HG03196 (cell line): ENCODE measurements around the gene CLN6.
"Not testable (repeated sequence)": the region's sequence is repeated elsewhere in the genome, so short reads cannot be mapped to it uniquely, and the experiment has no call there.

Experiments used
- ATAC-seq: cut with Tn5 transposase; IDR thresholded peaks from one replicate; pipeline ENCODE4 v1.9.1; 2021; ENCODE audit not compliant: unreplicated experiment

The CLN6 gene

DNA sequence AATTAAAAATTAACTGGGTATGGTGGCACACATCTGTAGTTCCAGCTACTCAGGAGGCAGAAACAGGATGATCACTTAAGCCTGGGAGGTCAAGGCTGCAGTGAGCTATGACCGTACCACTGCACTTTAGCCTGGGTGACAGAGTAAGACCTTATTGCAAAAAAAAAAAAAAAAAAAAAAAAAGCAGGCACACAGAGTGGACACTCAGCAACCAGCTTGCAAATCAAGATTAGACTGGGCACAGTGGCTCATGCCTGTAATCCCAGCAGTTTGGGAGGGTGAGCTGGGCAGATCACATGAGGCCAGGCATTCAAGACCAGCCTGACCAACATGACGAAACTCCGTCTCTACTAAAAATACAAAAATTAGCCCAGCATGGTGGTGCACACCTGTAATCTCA is 5.4 kb downstream of the CLN6 start:
- ATAC-seq = no peak

DNA sequence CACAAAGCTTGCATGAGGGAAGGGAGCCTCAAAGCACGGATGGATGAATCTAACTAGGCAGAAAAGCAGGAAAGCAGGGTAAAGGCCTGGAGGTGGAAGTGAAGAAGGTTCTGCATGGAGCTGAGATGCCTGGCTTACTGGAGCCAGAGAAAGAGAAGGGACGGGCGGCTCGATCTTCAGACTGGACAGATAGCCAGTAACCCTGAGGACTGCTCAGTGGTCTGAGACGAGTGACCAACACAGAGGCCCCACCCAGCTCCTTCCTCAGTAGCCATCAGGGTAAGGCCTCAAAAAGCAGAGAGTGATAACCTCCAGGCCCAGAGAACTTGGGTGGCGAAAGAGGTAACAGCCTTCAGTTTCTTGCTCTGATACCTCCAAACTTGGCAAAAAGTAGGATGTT is 6.4 kb downstream of the CLN6 start:
- ATAC-seq = no peak

DNA sequence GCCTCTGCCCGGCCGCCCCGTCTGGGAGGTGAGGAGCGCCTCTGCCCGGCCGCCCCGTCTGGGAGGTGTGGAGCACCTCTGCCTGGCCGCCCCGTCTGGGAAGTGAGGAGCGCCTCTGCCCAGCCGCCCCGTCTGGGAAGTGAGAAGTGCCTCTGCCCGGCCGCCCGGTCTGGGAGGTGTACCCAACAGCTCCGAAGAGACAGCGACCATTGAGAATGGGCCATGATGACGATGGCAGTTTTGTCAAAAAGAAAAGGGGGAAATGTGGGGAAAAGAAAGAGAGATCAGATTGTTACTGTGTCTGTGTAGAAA is 7.1 kb downstream of the CLN6 start:
- not testable (repeated sequence) for ATAC-seq

- ATAC-seq = not testable (repeated sequence)
Measured at GRCh38 chr15:68221530-68222431, 7.7 kb downstream of the CLN6 start.

DNA sequence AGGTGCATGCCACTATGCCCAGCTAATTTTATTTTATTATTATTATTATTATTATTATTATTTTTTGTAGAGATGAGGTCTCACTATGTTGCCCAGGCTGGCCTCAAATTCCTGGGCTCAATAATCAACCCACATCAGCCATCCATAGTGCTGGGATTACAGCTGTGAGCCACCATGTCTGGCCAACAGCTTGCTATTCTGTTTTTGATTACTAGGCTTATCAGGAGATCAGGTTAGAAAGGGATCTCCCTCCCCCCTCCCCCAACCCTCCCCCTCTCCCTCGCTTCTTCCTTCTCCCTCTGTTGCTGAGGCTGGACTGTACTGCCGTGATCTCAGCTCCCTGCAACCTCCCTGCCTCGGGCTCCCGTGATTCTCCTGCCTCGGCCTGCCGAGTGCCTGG is 8.6 kb downstream of the CLN6 start:
- ATAC-seq = no peak

DNA sequence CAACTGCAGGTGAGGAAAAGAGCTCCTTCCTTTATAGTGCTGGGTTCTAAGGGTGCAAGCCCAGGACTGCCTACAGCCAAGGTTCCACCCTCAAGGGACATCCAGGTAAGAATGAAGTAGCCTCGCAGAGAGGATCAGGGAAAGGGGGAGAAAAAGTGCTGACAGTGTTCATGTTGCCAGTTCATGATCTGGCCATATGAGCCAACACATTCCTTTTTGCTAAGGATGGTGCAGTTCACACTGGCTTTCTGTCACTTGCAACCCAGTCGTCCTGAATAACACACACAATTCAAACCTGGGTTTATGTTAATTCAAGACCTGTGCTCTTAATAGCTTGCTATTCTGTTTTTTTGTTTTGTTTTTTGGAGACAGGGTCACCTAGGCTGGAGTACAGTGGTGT is 9.0 kb downstream of the CLN6 start:
- ATAC-seq = no peak

GRCh38 chr15:68218847-68219798 is 10.4 kb downstream of the CLN6 start:
- ATAC-seq = no peak

GRCh38 chr15:68218331-68218730 is 11.2 kb downstream of the CLN6 start:
- no peak for ATAC-seq

DNA sequence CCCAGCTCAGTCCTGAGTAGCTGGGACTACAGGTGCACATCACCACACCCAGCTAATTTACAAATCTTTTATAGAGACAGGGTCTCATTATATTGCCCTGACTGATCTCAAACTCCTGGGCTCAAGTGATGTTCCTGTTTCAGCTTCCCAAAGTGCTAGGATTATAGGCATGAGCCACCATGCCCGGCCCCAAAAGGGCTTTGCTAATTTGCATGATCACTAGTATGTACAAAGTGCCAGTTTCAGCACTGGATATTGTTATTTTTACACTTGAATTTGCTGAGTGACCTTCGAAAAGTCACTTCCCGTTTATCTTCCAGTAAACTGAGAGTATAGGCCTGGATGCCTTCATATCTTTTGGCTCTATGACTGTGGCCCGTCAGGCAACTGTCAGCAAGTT is 12.2 kb downstream of the CLN6 start:
- no peak for ATAC-seq

- ATAC-seq = no peak
Measured at GRCh38 chr15:68214838-68215254, 14.7 kb downstream of the CLN6 start.

DNA sequence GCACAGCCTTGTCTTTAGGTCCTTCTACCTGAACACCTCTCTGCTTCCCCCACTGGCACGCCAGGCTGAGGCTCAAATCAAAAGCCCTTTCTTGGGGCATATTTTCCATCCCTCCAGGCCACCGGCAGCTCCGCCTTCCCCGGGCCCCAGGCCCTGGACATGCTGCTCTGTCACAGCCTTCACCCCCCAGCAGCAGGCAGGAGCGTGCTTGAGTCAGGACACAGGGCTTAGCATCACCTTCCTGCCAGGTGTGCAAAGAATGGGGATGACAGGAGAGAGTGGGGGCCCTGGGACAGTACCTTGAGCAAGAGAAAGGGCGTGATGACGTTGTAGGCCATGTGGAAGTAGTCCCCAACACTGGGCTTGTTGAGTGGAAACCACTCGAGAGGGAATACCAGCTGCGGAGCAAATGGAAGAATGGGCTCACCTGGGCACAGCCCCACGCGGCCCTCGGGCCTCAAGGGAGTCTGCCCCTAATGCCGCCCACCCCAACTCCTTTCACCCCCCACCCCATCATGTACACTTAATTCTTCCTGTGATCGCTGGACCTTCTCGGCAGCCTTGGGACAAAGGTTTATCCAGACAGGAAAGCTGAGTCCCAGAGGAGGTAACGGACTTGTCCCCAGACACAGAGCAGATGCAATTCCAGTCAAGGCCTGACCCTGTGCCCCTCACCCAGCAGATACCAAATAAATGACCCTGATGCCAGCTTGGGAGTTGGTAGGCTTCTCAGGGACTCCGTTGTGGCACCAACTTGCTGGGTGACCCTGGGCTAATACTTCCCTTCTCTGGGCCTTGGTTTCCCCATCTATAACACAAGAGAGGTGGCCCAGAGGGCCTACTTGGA is 15.3 kb downstream of the CLN6 start:
- no peak for ATAC-seq

DNA sequence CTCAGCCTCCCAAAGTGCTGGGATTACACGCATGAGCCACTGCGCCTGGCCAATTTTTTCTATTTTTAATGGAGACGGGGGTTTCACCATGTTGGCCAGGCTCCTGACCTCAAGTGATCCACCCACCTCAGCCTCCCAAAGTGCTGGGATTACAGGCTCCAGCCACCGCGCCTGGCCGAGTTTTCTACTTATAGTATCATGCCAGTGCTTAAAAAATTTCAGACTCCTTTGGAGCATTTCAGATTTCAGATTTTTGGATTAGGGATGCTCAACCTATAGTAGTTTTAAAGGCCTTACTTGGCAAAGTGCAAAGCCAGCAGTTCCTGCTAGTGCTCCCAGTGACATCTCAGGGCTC is 16.1 kb downstream of the CLN6 start:
- not testable (repeated sequence) for ATAC-seq

DNA sequence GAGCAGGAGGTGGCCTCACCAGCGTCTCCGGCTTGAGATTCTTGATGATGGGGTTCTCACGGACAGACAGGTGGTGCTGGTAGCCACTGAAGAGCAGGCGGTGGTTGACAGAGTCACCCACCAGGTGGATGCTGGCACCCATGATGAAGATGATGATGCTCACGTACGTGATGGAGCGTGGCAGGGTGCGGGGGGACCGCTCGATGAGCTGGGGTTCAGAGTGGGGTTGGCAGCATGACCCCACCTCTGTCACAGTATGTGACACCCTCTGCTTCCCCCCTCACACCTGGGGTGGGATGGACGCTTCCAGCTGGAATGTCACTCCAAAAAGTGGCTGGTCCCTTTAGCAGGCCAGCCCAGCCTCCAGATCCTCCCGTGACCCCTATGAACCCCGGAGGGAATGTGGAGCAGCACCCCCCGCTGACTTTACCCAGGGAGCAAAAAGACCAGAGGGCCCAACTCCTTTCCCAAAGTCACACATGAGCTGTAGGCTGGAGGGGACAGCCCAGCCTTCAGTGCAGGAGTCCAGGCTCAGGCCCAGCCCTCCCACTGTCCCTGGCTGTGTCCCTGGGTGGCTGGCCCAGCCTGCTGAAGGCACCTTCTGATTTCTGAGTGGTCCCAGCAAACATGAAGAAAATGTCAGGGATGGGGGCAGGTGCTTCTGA is 17.7 kb downstream of the CLN6 start:
- ATAC-seq = no peak

GRCh38 chr15:68210821-68211655 is 18.5 kb downstream of the CLN6 start:
- no peak for ATAC-seq

- no peak for ATAC-seq
Measured at GRCh38 chr15:68210409-68210756, 19.1 kb downstream of the CLN6 start.

DNA sequence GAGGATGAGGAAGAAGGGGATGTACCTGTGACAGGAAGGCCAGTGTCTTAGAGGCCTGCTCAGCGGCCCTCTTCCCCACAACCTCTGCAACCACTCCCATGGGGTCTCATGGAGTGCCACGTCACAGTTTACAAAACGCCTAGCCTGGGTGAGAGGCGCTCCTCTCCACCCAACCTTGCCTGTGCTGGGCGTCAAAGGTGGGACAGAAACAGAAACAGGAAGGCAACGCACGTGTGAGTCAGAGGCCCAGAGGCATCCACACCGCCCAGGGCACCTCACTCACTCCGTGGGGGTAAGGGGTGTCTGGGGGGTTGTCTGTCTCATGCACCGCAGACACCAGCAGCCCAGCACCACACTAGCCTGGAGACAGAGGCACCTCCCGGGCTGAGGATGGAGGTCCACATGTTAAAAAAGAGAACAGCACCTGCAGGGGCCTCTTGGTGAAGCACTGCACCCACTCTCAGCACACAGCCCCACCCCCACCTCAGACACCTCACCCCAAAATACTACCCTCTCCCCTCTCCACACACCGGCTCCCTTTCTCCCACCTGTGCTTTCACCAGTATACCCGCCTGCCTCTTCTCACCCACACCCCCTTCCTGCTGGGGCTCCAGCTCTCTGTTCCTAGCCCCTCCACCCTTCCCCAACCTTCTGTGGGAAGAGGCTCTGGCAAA is 19.7 kb downstream of the CLN6 start:
- ATAC-seq = peak; percentile 46

GRCh38 chr15:68209272-68209671 is 20.3 kb downstream of the CLN6 start:
- peak; percentile 19 for ATAC-seq

- no peak for ATAC-seq
Measured at GRCh38 chr15:68208636-68209240, 20.8 kb downstream of the CLN6 start.

GRCh38 chr15:68208136-68208535 is 21.4 kb downstream of the CLN6 start:
- ATAC-seq = no peak
